ENCODE data around the gene ESRRA. TPM values are rescaled to one million over a fixed set of nuclear protein-coding genes. Genes with fewer than 3 reads are reported as not detected.

Gene ESRRA
- polyA plus RNA-seq (2011; rRNA removed) (13.9 and 15.2 TPM in 2 replicates), polyA plus RNA-seq (2017; fragmentation: RNase III; extraction: RNeasy Plus Mini Kit Qiagen cat#74134 plus additional on column Dnase treatment) (30.9 to 35.5 TPM (median 33.5 TPM) in 3 replicates), polyA minus RNA-seq (2011; rRNA and poly(A)+ RNA removed) (11.4 and 19.0 TPM in 2 replicates)
- polyA plus RNA-seq (2012; cell fraction: cytosol; rRNA removed), result 30.4 and 39.1 TPM in 2 replicates
- polyA plus RNA-seq (2012; cell fraction: nucleus; rRNA removed), result 43.3 and 53.6 TPM in 2 replicates

DNA sequence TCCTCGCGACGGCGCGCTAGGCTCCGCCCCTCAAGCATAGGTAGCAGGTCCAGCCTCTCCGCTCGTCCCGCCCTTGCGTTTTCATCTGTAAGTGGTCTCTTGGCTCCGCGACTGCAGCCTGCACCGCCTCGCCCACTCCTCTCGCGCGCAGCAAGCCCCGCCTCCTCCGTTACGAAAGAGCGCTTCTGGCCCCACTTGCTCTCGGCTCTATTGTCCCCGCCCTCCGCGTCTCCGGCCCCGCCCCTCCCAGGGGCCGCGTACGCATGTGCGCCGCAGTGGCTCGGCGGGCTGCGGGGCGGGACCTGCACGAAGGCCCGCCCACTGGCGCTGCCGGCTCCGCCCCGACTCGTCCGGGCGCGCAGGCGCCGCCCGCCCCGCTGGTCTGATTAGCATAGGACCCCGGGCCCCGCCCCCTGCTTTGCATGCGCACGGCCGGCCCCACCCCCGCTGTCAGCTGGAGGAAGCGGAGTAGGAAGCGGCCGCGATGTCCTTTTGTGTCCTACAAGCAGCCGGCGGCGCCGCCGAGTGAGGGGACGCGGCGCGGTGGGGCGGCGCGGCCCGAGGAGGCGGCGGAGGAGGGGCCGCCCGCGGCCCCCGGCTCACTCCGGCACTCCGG is at the start of gene ESRRA:
Gene ESRRA, plus strand, starts transcription at position 450 of the 616 bp plus-strand sequence. CDS start 1,656 bp downstream, outside the sequence.
- peak within 1 kb of the TSS; percentile 73 for H3K4me3 ChIP-seq
- under 1% methylated on average over 14 of the region's 81 CpGs for WGBS (ENCODE audit: missing lambda C conversion rate)
- ChIA-PET CTCF (interaction anchor here (0.7 to 20.7 kb wide), 20 partner anchors 10 to 468 kb away, joined by 3 to 996 read pairs (median 8); partner anchors contain the start of genes BAD, CCDC88B, DNAJC4 and FERMT3), POLR2A (interaction anchor here (0.7 to 2.8 kb wide), 13 partner anchors 13 to 120 kb away, joined by 3 to 34 read pairs (median 4); partner anchors contain the start of genes BAD, GPR137, NUDT22 and PPP1R14B)
- peak; percentile 94 to 99 for DNase-seq (ENCODE audit: low read depth in 1 of 2, low spot score in 1 of 2)
- H3K4me2 ChIP-seq, result peak within 1 kb of the TSS; percentile 99
- peak within 1 kb of the TSS; percentile 85 to 94 for H3K27ac ChIP-seq
- peaks cover 20% of the 10 kb centered on the region for H3K4me1 ChIP-seq
- no peaks in the 10 kb centered on the region for H3K9me3 ChIP-seq
- TF ChIP-seq SREBF2 (IDR thresholded peaks at IDR 0.05) (no peak), MAZ (IDR thresholded peaks at IDR 0.05; ENCODE audit: borderline replicate concordance, low read depth, low read length) (0 out of 2 replicates have a peak, but pooled peaks have one; percentile 63), POLR2A (IDR thresholded peaks at IDR 0.05; ENCODE audit: low read length) (peak; percentile 20; the same call in 1 of the 2 replicates), MYC (IDR thresholded peaks at IDR 0.05; ENCODE audit: borderline replicate concordance, low read length) (peak; percentile 46), CEBPB (IDR thresholded peaks at IDR 0.05) (peak in 1 of 2 experiments; percentile 77; a peak in 2 of 4 replicates), NPAS2 (CRISPR knock-in tag; IDR thresholded peaks at IDR 0.05; ENCODE audit: borderline replicate concordance) (no peak), EHF (CRISPR knock-in tag; IDR thresholded peaks at IDR 0.05) (no peak), JUN (IDR thresholded peaks at IDR 0.05) (peak in 1 of 2 experiments; percentile 10; a peak in 1 of 5 replicates), JUNB (IDR thresholded peaks at IDR 0.05) (no peak), CBX2 (IDR thresholded peaks at IDR 0.05; ENCODE audit: borderline replicate concordance, low read depth) (no peak)
- TF ChIP-seq, protein P1, sequence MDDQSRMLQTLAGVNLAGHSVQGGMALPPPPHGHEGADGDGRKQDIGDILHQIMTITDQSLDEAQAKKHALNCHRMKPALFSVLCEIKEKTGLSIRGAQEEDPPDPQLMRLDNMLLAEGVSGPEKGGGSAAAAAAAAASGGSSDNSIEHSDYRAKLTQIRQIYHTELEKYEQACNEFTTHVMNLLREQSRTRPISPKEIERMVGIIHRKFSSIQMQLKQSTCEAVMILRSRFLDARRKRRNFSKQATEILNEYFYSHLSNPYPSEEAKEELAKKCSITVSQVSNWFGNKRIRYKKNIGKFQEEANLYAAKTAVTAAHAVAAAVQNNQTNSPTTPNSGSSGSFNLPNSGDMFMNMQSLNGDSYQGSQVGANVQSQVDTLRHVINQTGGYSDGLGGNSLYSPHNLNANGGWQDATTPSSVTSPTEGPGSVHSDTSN (IDR thresholded peaks at IDR 0.05), result peak; percentile 67
- peak; percentile 68 to 74 for ATAC-seq
- FAIRE-seq, result no peak

DNA sequence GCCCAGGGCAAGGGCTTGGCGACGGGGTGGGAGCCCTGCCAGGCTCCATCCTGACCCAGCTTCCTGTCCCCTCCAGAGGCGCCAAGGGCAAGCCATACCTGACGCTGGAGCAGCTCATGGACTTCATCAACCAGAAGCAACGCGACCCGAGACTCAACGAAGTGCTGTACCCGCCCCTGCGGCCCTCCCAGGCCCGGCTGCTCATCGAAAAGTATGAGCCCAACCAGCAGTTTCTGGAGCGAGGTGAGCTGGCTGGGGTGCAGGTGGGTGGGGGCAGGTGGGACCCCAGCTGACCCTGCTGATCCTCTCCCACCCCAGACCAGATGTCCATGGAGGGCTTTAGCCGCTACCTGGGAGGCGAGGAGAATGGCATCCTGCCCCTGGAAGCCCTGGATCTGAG is 49.0 kb upstream of the ESRRA start:
- DNase-seq (ENCODE audit: low read depth in 1 of 2, low spot score in 1 of 2), result no peak
- H3K4me2 ChIP-seq, result no peak overlapping the region

DNA sequence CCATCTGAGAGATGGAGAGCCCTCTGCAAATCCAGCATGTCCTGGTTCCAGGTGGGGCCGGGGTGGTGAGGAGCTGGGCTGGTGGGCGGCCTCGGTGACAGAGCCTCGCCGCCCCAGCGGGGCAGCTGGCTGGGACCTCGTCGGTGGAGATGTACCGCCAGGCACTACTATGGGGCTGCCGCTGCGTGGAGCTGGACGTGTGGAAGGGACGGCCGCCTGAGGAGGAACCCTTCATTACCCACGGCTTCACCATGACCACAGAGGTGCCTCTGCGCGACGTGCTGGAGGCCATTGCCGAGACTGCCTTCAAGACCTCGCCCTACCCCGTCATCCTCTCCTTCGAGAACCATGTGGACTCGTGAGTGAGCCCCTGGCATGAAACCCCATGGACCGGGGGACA is 47.0 kb upstream of the ESRRA start:
- Histone ChIP-seq H3K27ac (no peak overlapping the region), H3K4me2 (no peak overlapping the region), H3K9me3 (no peaks in the 10 kb centered on the region), H3K4me1 (peaks cover 6% of the 10 kb centered on the region; the same call in 1 of the 3 replicates), H3K4me3 (no peak overlapping the region)
- ChIA-PET POLR2A (no interaction called here), CTCF (interaction anchor here (0.6 to 16.0 kb wide), 4 partner anchors 11 to 629 kb away, joined by 3 to 220 read pairs (median 40); partner anchors contain the start of genes CATSPERZ, ESRRA, PLCB3 and PPP1R14B)
- FAIRE-seq, result no peak
- no peak for DNase-seq (ENCODE audit: low read depth in 1 of 2, low spot score in 1 of 2)
- WGBS (ENCODE audit: missing lambda C conversion rate), result 90% methylated on average over 23 of the region's 24 CpGs
- ATAC-seq, result no peak
- TF ChIP-seq RARB (CRISPR knock-in tag; IDR thresholded peaks at IDR 0.05) (no peak), SREBF2 (IDR thresholded peaks at IDR 0.05) (no peak), RAD21 (conservative IDR thresholded peaks at IDR 0.05 in 1 of 2, IDR thresholded peaks at IDR 0.05 in 1 of 2) (no peak), NFE2L2 (conservative IDR thresholded peaks at IDR 0.05; ENCODE audit: low read length) (no peak), BHLHE40 (IDR thresholded peaks at IDR 0.05; ENCODE audit: low read depth, low read length) (no peak), POLR2AphosphoS2 (conservative IDR thresholded peaks at IDR 0.05; ENCODE audit: low read length) (no peak), CBX8 (IDR thresholded peaks at IDR 0.05) (no peak), CHD2 (IDR thresholded peaks at IDR 0.05; ENCODE audit: low read length, partially characterized antibody) (no peak), PHF8 (IDR thresholded peaks at IDR 0.05; ENCODE audit: borderline replicate concordance, low read depth) (no peak)
- TF ChIP-seq, protein P1 (IDR thresholded peaks at IDR 0.05), result no peak
- TF ChIP-seq, protein P2, sequence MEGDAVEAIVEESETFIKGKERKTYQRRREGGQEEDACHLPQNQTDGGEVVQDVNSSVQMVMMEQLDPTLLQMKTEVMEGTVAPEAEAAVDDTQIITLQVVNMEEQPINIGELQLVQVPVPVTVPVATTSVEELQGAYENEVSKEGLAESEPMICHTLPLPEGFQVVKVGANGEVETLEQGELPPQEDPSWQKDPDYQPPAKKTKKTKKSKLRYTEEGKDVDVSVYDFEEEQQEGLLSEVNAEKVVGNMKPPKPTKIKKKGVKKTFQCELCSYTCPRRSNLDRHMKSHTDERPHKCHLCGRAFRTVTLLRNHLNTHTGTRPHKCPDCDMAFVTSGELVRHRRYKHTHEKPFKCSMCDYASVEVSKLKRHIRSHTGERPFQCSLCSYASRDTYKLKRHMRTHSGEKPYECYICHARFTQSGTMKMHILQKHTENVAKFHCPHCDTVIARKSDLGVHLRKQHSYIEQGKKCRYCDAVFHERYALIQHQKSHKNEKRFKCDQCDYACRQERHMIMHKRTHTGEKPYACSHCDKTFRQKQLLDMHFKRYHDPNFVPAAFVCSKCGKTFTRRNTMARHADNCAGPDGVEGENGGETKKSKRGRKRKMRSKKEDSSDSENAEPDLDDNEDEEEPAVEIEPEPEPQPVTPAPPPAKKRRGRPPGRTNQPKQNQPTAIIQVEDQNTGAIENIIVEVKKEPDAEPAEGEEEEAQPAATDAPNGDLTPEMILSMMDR (IDR thresholded peaks at IDR 0.05), result no peak
- TF ChIP-seq, protein P3, sequence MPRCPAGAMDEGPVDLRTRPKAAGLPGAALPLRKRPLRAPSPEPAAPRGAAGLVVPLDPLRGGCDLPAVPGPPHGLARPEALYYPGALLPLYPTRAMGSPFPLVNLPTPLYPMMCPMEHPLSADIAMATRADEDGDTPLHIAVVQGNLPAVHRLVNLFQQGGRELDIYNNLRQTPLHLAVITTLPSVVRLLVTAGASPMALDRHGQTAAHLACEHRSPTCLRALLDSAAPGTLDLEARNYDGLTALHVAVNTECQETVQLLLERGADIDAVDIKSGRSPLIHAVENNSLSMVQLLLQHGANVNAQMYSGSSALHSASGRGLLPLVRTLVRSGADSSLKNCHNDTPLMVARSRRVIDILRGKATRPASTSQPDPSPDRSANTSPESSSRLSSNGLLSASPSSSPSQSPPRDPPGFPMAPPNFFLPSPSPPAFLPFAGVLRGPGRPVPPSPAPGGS (IDR thresholded peaks at IDR 0.05), result no peak

More for the DNA sequence above, 49.0 kb upstream of the ESRRA start:
- no peak overlapping the region for H3K27ac ChIP-seq
- TF ChIP-seq RCOR1 (IDR thresholded peaks at IDR 0.05; ENCODE audit: low read depth, low read length), result no peak
- TF ChIP-seq, protein P4, sequence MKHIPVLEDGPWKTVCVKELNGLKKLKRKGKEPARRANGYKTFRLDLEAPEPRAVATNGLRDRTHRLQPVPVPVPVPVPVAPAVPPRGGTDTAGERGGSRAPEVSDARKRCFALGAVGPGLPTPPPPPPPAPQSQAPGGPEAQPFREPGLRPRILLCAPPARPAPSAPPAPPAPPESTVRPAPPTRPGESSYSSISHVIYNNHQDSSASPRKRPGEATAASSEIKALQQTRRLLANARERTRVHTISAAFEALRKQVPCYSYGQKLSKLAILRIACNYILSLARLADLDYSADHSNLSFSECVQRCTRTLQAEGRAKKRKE (CRISPR knock-in tag; IDR thresholded peaks at IDR 0.05; ENCODE audit: low read depth), result no peak
- TF ChIP-seq BHLHE40 (IDR thresholded peaks at IDR 0.05; ENCODE audit: low read depth, low read length), result no peak
- TF ChIP-seq, protein P5, sequence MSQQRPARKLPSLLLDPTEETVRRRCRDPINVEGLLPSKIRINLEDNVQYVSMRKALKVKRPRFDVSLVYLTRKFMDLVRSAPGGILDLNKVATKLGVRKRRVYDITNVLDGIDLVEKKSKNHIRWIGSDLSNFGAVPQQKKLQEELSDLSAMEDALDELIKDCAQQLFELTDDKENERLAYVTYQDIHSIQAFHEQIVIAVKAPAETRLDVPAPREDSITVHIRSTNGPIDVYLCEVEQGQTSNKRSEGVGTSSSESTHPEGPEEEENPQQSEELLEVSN (IDR thresholded peaks at IDR 0.05; ENCODE audit: borderline replicate concordance, low read depth), result no peak
- TF ChIP-seq ZC3H11A (IDR thresholded peaks at IDR 0.05), result no peak
- 96% methylated on average over 10 of the region's 15 CpGs for WGBS (ENCODE audit: missing lambda C conversion rate)
- H3K4me3 ChIP-seq, result no peak overlapping the region
- H3K9me3 ChIP-seq, result no peaks in the 10 kb centered on the region
- peaks cover 17% of the 10 kb centered on the region for H3K4me1 ChIP-seq
- CTCF ChIA-PET, result interaction anchor here (1.1 to 6.4 kb wide), 6 partner anchors 10 to 193 kb away, joined by 3 to 76 read pairs (median 6); partner anchors contain the start of genes CATSPERZ, ESRRA and PPP1R14B
- no peak for FAIRE-seq
- POLR2A ChIA-PET, result no interaction called here
- no peak for ATAC-seq

Data from A549 (cell line).